SW480 (cell line): ENCODE measurements around the gene NFYA.
"Not testable (repeated sequence)": the region's sequence is repeated elsewhere in the genome, so short reads cannot be mapped to it uniquely, and the experiment has no call there.

Experiments
- DNase-seq: peaks from one replicate; pipeline ENCODE4 v3.0.0-alpha.2; 2016; ENCODE audit warnings: low spot score

Gene NFYA

GRCh38 chr6:41115027-41115426 is 42.3 kb downstream of the NFYA start:
- DNase-seq = not testable (repeated sequence)

- no peak for DNase-seq
Measured at GRCh38 chr6:41119508-41119907, 46.7 kb downstream of the NFYA start.

GRCh38 chr6:41120058-41120457 is 47.3 kb downstream of the NFYA start:
- DNase-seq = no peak

- no peak for DNase-seq
Measured at GRCh38 chr6:41122373-41122772, 49.6 kb downstream of the NFYA start.

- no peak for DNase-seq
Measured at GRCh38 chr6:41122918-41123317, 50.1 kb downstream of the NFYA start.

GRCh38 chr6:41125282-41125681 is 52.5 kb downstream of the NFYA start:
- DNase-seq = no peak

GRCh38 chr6:41132254-41132653 is 59.5 kb downstream of the NFYA start:
- DNase-seq = no peak

- DNase-seq = no peak
Measured at GRCh38 chr6:41135062-41135832, 62.5 kb downstream of the NFYA start.

- no peak for DNase-seq
Measured at GRCh38 chr6:41136911-41137310, 64.1 kb downstream of the NFYA start.

- no peak for DNase-seq
Measured at GRCh38 chr6:41147917-41148316, 75.1 kb downstream of the NFYA start.
